Lower leg skin (tissue), 4 donors: ENCODE results near the gene ITGB8. TPM values are rescaled to one million over a fixed set of nuclear protein-coding genes. Genes with fewer than 3 reads are reported as not detected.
A peak's percentile ranks its signal among the peaks of the same experiment; 100 is the strongest.

Experiments used
- DNase-seq, 2 donors: peaks; one replicate each; pipeline ENCODE4 v3.0.0-alpha.2; 2019; ENCODE audit warnings: low spot score in 2 of 2
- H3K4me3 ChIP-seq: fragments of 200-600 bp; sonication (generic); 2 replicates; pipeline ENCODE4 v1.5.1; 2017; ENCODE audit warnings: mild to moderate bottlenecking, low read depth; ENCODE audit not compliant: poor library complexity, severe bottlenecking
- POLR2A ChIP-seq, 2 donors: fragments of 450-650 bp; IDR thresholded peaks; one replicate each; pipeline ENCODE4 v1.6.1; 2016 to 2017; ENCODE audit warnings: antibody characterized with exemption in 2 of 2, mild to moderate bottlenecking in 1 of 2, moderate library complexity in 1 of 2
- WGBS, 2 donors: methylation state at CpG; one replicate each; pipeline ENCODE4 v1.1.5; 2018; 5-methylcytosine and 5-hydroxymethylcytosine counted together
- intact Hi-C: fragments of 100-400 bp; cut with DNase I; formaldehyde crosslinking; loops from one replicate; pipeline ENCODE4 v1.15.0; 2023; ENCODE audit warnings: low total_unique reads
- total RNA-seq, 4 donors: library from RNA; depleted of rRNA; stranded (reverse); fragments of >200 nt; gene quantifications; one replicate each; pipeline ENCODE4 v1.1.0, GENCODE V29; 2016
- TF ChIP-seq, protein P1 (sequence below), 3 donors: fragments of 450-650 bp; IDR thresholded peaks; one replicate each; pipeline ENCODE4 v1.5.1; 2016; ENCODE audit warnings: antibody characterized with exemption in 3 of 3, mild to moderate bottlenecking in 3 of 3, moderate library complexity in 2 of 3

The ITGB8 gene
- total RNA-seq, 4 donors from 2014 or later = 25.0 to 66.1 (median 48.9) TPM

GRCh38 chr7:20424500-20424899 is 93.8 kb downstream of the ITGB8 start:
- no peak for TF ChIP-seq POLR2A (IDR thresholded peaks at IDR 0.05)
- TF ChIP-seq, protein P1, sequence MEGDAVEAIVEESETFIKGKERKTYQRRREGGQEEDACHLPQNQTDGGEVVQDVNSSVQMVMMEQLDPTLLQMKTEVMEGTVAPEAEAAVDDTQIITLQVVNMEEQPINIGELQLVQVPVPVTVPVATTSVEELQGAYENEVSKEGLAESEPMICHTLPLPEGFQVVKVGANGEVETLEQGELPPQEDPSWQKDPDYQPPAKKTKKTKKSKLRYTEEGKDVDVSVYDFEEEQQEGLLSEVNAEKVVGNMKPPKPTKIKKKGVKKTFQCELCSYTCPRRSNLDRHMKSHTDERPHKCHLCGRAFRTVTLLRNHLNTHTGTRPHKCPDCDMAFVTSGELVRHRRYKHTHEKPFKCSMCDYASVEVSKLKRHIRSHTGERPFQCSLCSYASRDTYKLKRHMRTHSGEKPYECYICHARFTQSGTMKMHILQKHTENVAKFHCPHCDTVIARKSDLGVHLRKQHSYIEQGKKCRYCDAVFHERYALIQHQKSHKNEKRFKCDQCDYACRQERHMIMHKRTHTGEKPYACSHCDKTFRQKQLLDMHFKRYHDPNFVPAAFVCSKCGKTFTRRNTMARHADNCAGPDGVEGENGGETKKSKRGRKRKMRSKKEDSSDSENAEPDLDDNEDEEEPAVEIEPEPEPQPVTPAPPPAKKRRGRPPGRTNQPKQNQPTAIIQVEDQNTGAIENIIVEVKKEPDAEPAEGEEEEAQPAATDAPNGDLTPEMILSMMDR (IDR thresholded peaks at IDR 0.05) = no peak
- intact Hi-C loops = no loop called here
- 93 to 94% methylated on average over 6 of the region's 6 CpGs for WGBS, 2 donors
- no peak for DNase-seq
- no peak overlapping the region for H3K4me3 ChIP-seq

GRCh38 chr7:20430664-20431063 is 100.0 kb downstream of the ITGB8 start:
- no peak for TF ChIP-seq POLR2A (IDR thresholded peaks at IDR 0.05)
- TF ChIP-seq, protein P1 (IDR thresholded peaks at IDR 0.05) = no peak
- H3K4me3 ChIP-seq = no peak overlapping the region
- DNase-seq = no peak
- 82 to 84% methylated on average over 3 of the region's 3 CpGs for WGBS, 2 donors
- intact Hi-C loops = no loop called here

GRCh38 chr7:20431146-20431545 is 100.4 kb downstream of the ITGB8 start:
- no peak for TF ChIP-seq POLR2A (IDR thresholded peaks at IDR 0.05)
- TF ChIP-seq, protein P1 (IDR thresholded peaks at IDR 0.05) = no peak
- no peak for DNase-seq
- no peak overlapping the region for H3K4me3 ChIP-seq
- intact Hi-C loops = no loop called here
- 79% methylated on average over 2 of the region's 2 CpGs for WGBS, 2 donors

- intact Hi-C loops = no loop called here
- TF ChIP-seq, protein P1 (IDR thresholded peaks at IDR 0.05) = no peak
- no peak for TF ChIP-seq POLR2A (IDR thresholded peaks at IDR 0.05)
- WGBS, 2 donors = 88 to 89% methylated on average over 4 of the region's 4 CpGs
Measured at GRCh38 chr7:20432071-20432470, 101.4 kb downstream of the ITGB8 start.

DNA sequence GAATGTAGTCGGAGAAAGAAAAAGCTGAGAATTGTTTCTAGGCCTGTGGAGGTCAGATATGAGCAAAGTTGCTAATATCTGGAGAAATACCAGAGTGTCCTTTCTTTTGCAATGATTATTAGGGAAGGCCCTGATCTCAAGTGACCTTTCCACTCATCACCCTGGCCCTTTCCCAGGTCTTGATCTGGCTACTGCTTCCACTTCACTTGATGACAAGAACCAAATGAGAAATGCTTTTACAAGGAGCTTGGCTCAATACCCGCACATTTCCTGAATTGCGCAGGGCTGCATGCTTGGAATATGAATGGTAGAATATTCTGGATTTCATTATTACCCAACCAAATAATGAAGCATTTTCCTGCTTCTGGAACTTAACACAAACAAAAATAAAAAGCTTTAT is 104.6 kb downstream of the ITGB8 start:
- intact Hi-C loops = no loop called here
- TF ChIP-seq POLR2A (IDR thresholded peaks at IDR 0.05) = no peak
- TF ChIP-seq, protein P1 (IDR thresholded peaks at IDR 0.05) = no peak
- WGBS, 2 donors = 61 to 64% methylated on average over 3 of the region's 3 CpGs
- peak; percentile 72 to 87 for DNase-seq
- no peak overlapping the region for H3K4me3 ChIP-seq

More at GRCh38 chr7:20432071-20432470, 101.4 kb downstream of the ITGB8 start:
- DNase-seq = no peak
- no peak overlapping the region for H3K4me3 ChIP-seq

GRCh38 chr7:20438248-20438647 is 107.5 kb downstream of the ITGB8 start:
- no peak for DNase-seq
- intact Hi-C loops = no loop called here

More at GRCh38 chr7:20438248-20438647, 107.5 kb downstream of the ITGB8 start:
- H3K4me3 ChIP-seq = no peak overlapping the region
- TF ChIP-seq, protein P1 (IDR thresholded peaks at IDR 0.05) = no peak
- TF ChIP-seq POLR2A (IDR thresholded peaks at IDR 0.05) = no peak
